ENCODE measurements around the gene ITPRIPL2. TPM values are rescaled to one million over a fixed set of nuclear protein-coding genes. Genes with fewer than 3 reads are reported as not detected.

Gene ITPRIPL2
- 1 to 10 TPM in 2 of 3 donors, under 1 TPM in 1; 0.18 to 5.7 (median 2.5) TPM for total RNA-seq
- 2.3 TPM for total RNA-seq (2013)

DNA sequence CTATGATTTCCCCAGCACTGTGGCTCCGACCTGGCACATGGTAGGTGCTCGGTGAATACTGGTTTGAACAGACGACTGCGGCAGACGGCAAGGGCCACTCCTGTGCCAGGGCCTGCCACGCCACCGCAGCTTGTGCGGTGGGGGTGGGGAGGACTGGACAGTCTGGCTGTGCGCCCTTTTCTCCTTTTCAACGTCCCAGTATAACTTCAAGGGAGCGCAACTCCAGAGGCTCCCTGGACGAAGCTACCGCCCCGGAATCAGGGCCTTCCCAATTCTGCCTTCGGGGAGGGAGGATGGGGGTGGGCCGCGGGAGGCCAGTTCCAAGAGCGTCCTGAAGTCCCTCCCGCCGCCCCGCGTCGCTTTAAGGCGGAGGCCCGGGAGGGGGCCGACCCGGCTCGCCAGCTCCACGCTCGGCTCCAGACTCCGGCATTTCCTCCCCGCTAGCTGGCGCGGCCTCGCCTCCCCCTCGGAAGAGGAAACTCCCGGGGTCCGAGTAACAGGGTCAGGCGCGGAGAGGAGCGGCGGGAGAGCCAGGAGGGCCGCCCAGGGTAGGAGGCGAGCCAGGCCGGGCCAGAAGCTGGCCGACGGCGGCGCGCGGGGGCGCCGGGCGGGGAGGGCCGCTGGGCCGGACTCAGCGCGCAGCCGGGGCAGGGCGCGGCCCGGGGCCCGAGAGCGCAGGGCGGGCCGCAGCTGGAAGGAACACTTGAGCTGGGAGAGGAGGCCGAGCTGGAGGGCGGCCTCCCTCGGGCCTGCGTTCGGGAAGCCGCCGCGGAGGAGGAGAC lies at the start of gene ITPRIPL2:
ITPRIPL2 (plus strand) TSS at position 388 of the 782 bp plus-strand sequence. CDS start 498 bp downstream, outside the sequence.
- no peaks in the 10 kb centered on the region for H3K9me3 ChIP-seq (ENCODE audit: control insufficient read depth, insufficient read depth, low read length)
- Mint-ChIP-seq H3K27ac (no peak within 1 kb of the TSS), H3K4me3 (no peak within 1 kb of the TSS), H3K27me3 (ENCODE audit: low read depth in 2 of 2) (peaks cover 18 to 37% of the 10 kb centered on the region in 2 donors), H3K4me1 (peaks cover under 1 to 14% of the 10 kb centered on the region in 2 donors), H3K9me3 (no peaks in the 10 kb centered on the region), H3K36me3 (no peaks in the 10 kb centered on the region)
- H3K4me1 ChIP-seq (ENCODE audit: control insufficient read depth, insufficient read depth, low read length) = peaks cover 25% of the 10 kb centered on the region
- H3K27me3 ChIP-seq (ENCODE audit: control insufficient read depth, insufficient read depth, low read length) = no peaks in the 10 kb centered on the region
- peak within 1 kb of the TSS; percentile 17 for H3K4me3 ChIP-seq (ENCODE audit: low read length)
- whole genome bisulfite sequencing (ENCODE audit: insufficient coverage) = 5% methylated on average over 73 of the region's 74 CpGs
- TF ChIP-seq, protein P1, sequence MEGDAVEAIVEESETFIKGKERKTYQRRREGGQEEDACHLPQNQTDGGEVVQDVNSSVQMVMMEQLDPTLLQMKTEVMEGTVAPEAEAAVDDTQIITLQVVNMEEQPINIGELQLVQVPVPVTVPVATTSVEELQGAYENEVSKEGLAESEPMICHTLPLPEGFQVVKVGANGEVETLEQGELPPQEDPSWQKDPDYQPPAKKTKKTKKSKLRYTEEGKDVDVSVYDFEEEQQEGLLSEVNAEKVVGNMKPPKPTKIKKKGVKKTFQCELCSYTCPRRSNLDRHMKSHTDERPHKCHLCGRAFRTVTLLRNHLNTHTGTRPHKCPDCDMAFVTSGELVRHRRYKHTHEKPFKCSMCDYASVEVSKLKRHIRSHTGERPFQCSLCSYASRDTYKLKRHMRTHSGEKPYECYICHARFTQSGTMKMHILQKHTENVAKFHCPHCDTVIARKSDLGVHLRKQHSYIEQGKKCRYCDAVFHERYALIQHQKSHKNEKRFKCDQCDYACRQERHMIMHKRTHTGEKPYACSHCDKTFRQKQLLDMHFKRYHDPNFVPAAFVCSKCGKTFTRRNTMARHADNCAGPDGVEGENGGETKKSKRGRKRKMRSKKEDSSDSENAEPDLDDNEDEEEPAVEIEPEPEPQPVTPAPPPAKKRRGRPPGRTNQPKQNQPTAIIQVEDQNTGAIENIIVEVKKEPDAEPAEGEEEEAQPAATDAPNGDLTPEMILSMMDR (IDR thresholded peaks at IDR 0.05) = no peak
- no peak within 1 kb of the TSS for H3K27ac ChIP-seq (ENCODE audit: low read length)
- intact Hi-C loops (cut with micrococcal nuclease) = no loop called here
- H3K36me3 ChIP-seq (ENCODE audit: control insufficient read depth, insufficient read depth, low read length) = no peaks in the 10 kb centered on the region
- DNase-seq (peak in 1 of 2 donors; percentile 21), ATAC-seq (peak in 2 of 3 donors; percentile 32 to 38)

DNA sequence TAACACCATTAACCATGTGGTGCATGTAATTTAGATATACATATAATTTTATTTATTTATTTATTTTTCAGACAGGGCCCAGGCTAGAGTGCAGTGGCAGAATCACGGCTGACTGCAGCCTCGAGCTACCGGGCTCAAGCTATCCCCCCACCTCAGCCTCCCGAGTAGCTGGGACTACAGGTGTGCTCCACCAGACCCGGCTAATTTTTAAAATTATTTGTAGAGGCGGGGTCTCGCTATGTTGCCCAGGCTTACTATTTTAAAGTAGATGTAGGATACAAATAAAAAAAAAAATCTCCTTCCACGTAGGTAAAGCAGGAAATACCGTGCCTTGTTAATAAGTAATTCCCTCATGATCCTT lies 46.8 kb upstream of the ITPRIPL2 start:
- Mint-ChIP-seq H3K4me3 (peak overlapping the region; percentile 92), H3K27me3 (ENCODE audit: low read depth in 2 of 2) (peaks cover 0 to 5% of the 10 kb centered on the region in 2 donors)
- no peak overlapping the region for H3K4me3 ChIP-seq (ENCODE audit: low read length)

GRCh38 chr16:19067349-19068236 lies 46.2 kb upstream of the ITPRIPL2 start, which contains the start of gene COQ7:
Gene COQ7, plus strand, starts transcription at chr16:19067614. Its CDS starts 51 bp downstream, at chr16:19067665.
- no peaks in the 10 kb centered on the region for H3K27me3 ChIP-seq (ENCODE audit: control insufficient read depth, insufficient read depth, low read length)
- no peaks in the 10 kb centered on the region for H3K9me3 ChIP-seq (ENCODE audit: control insufficient read depth, insufficient read depth, low read length)
- peak; percentile 98 to 100 for DNase-seq
- peak within 1 kb of the TSS; percentile 99 for H3K27ac Mint-ChIP-seq
- peak within 1 kb of the TSS; percentile 53 for H3K4me3 ChIP-seq (ENCODE audit: low read length)
- no peaks in the 10 kb centered on the region for H3K9me3 Mint-ChIP-seq
- peak within 1 kb of the TSS; percentile 92 for H3K4me3 Mint-ChIP-seq
- H3K27ac ChIP-seq (ENCODE audit: low read length) = peak within 1 kb of the TSS; percentile 92
- under 1% methylated on average over 68 of the region's 68 CpGs for WGBS (ENCODE audit: insufficient coverage)
- peak; percentile 86 to 95 (median 86) for ATAC-seq
- TF ChIP-seq, protein P1 (IDR thresholded peaks at IDR 0.05) = no peak
- H3K36me3 Mint-ChIP-seq = no peaks in the 10 kb centered on the region
- peaks cover 12% of the 10 kb centered on the region for H3K4me1 ChIP-seq (ENCODE audit: control insufficient read depth, insufficient read depth, low read length)
- H3K36me3 ChIP-seq (ENCODE audit: control insufficient read depth, insufficient read depth, low read length) = no peaks in the 10 kb centered on the region
- peaks cover 0 to 5% of the 10 kb centered on the region in 2 donors for H3K27me3 Mint-ChIP-seq (ENCODE audit: low read depth in 2 of 2)
- intact Hi-C loops (cut with micrococcal nuclease) = loop anchor here (1.0 to 5.0 kb wide), 3 partner anchors 141 to 487 kb away; partner anchors contain the start of genes ARL6IP1, SMG1 and VPS35L
- H3K4me1 Mint-ChIP-seq = peaks cover 11 to 15% of the 10 kb centered on the region in 2 donors

More for the DNA sequence above, 46.8 kb upstream of the ITPRIPL2 start:
- H3K9me3 Mint-ChIP-seq = no peaks in the 10 kb centered on the region
- Histone ChIP-seq H3K9me3 (ENCODE audit: control insufficient read depth, insufficient read depth, low read length) (no peaks in the 10 kb centered on the region), H3K4me1 (ENCODE audit: control insufficient read depth, insufficient read depth, low read length) (peaks cover 12% of the 10 kb centered on the region), H3K36me3 (ENCODE audit: control insufficient read depth, insufficient read depth, low read length) (no peaks in the 10 kb centered on the region), H3K27me3 (ENCODE audit: control insufficient read depth, insufficient read depth, low read length) (no peaks in the 10 kb centered on the region), H3K27ac (ENCODE audit: low read length) (peak overlapping the region; percentile 92)
- no peaks in the 10 kb centered on the region for H3K36me3 Mint-ChIP-seq
- intact Hi-C loops (cut with micrococcal nuclease) = loop anchor here (1.0 to 5.0 kb wide), 2 partner anchors 141 to 265 kb away; partner anchors contain the start of genes ARL6IP1 and SMG1
- H3K27ac Mint-ChIP-seq = peak overlapping the region; percentile 99
- DNase-seq (no peak), ATAC-seq (no peak)
- WGBS (ENCODE audit: insufficient coverage) = 68% methylated on average over 6 of the region's 9 CpGs
- peaks cover 11 to 15% of the 10 kb centered on the region in 2 donors for H3K4me1 Mint-ChIP-seq
- TF ChIP-seq, protein P1 (IDR thresholded peaks at IDR 0.05) = no peak

Data from natural killer cell (primary cell).